Hair follicle dermal papilla cell (primary cell): ENCODE results near the gene CA14. TPM values are rescaled to one million over a fixed set of nuclear protein-coding genes. Genes with fewer than 3 reads are reported as not detected.

ENCODE experiments used
- small RNA-seq: library from RNA; depleted of rRNA; stranded (forward); fragments of <200 nt; gene quantifications from one replicate; pipeline ENCODE3, GENCODE V24; 2012
- total RNA-seq: library from RNA; depleted of rRNA; stranded (reverse); fragments of >200 nt; gene quantifications from 2 replicates; pipeline ENCODE4 v1.2.3, GENCODE V29; 2012

The CA14 gene
- total RNA-seq, result not detected in 2 replicates

GRCh38 chr1:150257624-150258585 is at the start of gene CA14:
CA14 (plus strand) TSS chr1:150257774; CDS start chr1:150258129, 355 bp downstream.

DNA sequence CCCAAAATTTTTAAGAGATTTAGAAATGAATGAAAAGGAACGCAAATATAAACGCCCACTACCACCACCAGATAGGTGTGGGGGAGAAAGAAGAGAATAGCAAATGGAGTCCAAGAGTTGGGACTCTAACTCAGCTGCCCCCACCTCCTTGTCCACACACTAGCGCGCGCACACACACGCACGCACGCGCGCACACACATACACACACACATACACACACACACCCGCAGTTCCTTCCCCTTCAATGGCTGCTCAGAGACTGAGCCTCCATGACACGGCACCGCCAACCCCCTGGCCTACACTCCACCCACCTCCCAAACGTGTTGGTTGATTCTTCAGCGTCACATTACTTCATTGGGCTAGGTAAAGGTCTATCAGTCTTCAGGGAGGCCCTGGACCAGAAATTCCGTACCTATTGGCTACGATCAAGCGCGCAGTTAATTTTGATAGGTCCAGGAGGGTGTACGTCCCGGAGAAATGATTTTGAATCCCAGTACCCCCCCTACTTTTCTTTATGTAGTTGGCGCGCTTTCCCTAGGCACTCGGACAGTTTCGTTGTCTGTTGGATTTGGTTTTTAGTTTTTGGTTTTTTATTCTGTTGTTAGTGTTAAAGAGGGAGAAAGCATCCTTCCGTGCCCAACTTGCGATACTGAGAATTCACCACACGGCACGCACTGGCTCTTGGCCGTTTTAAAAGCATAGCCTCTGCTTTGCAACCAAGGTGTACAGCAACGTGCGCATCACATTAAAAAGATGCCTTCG is 21.5 kb upstream of the CA14 start, which contains the start of gene ANP32E:
Gene ANP32E (minus strand): TSS at position 261 of the 762 bp plus-strand sequence. CDS start 326 bp downstream, outside the sequence.

GRCh38 chr1:150268705-150269403 is 11.3 kb downstream of the CA14 start, which contains the start of gene APH1A:
APH1A (minus strand) TSS chr1:150269016; CDS start chr1:150268810, 206 bp downstream.

GRCh38 chr1:150281758-150282557 is 24.4 kb downstream of the CA14 start, which contains the start of gene CIART:
CIART (plus strand) TSS chr1:150282554; CDS start chr1:150283268, 714 bp downstream.

GRCh38 chr1:150293433-150294253 is 36.1 kb downstream of the CA14 start, which contains the start of gene MRPS21:
MRPS21 (plus strand) TSS chr1:150293861; CDS start chr1:150294367, 506 bp downstream.

Small RNA genes lying within 50 kb of the gene (small RNA-seq; reads per million reads assigned to genes)
- gene RN7SL480P (not detected), gene RNU2-17P (4.2 reads per million, percentile 73 among the genes with 10 or more reads in this experiment)

Other genes with a start within 250 kb of the CA14 start
- gene OTUD7B, start 247.0 kb upstream of the CA14 start, total RNA-seq, result 17.7 and 24.7 TPM in 2 replicates
- 34.9 and 36.5 TPM in 2 replicates for gene VPS45, start 190.0 kb upstream of the CA14 start, total RNA-seq
- 48.5 and 66.8 TPM in 2 replicates for gene PLEKHO1, start 107.9 kb upstream of the CA14 start, total RNA-seq
- gene ANP32E, start 21.7 kb upstream of the CA14 start, total RNA-seq, result 9.8 and 10.5 TPM in 2 replicates
- 123 and 125 TPM in 2 replicates for gene APH1A, start 11.2 kb downstream of the CA14 start, total RNA-seq
- gene C1orf54, start 15.0 kb downstream of the CA14 start, total RNA-seq, result 5.5 and 8.4 TPM in 2 replicates
- 16.6 and 20.2 TPM in 2 replicates for gene CIART, start 24.8 kb downstream of the CA14 start, total RNA-seq
- 16.9 and 24.0 TPM in 2 replicates for gene MRPS21, start 36.1 kb downstream of the CA14 start, total RNA-seq
- gene PRPF3, start 63.8 kb downstream of the CA14 start, total RNA-seq, result 34.4 and 44.9 TPM in 2 replicates
- 12.1 and 12.8 TPM in 2 replicates for gene RPRD2, start 106.4 kb downstream of the CA14 start, total RNA-seq
- gene TARS2, start 229.6 kb downstream of the CA14 start, total RNA-seq, result 11.2 and 14.8 TPM in 2 replicates